ENCODE measurements around the gene MAS1. TPM values are rescaled to one million over a fixed set of nuclear protein-coding genes. Genes with fewer than 3 reads are reported as not detected.

MAS1 gene
- total and polyA plus RNA-seq, 2 experiments from 2014 or later: not detected

DNA sequence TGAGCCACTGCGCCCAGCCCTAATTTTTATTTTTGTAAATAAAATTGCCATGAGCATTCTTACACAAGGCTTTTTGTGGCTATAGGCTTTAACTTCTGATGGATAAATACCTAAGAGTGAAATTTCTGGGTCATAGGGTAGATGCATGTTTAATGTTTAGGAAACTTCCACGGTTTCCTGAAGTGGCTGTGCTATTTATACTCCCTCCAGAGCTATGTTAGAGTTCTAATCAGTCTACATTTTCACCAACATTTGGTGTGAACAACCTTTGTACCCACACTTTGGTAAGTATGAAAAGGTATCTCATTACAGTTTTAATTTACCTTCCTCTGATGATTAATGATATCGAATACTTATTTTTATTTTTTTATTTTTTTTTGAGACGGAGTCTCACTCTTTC is 6.1 kb upstream of the MAS1 start:
- Histone ChIP-seq H2AFZ (no peak overlapping the region), H3K36me3 (ENCODE audit: low read depth) (no peaks in the 10 kb centered on the region), H3K27ac (no peak overlapping the region), H3K9me3 (ENCODE audit: low read depth) (no peaks in the 10 kb centered on the region), H4K20me1 (ENCODE audit: insufficient read depth) (no peaks in the 10 kb centered on the region), H3K4me3 (no peak overlapping the region), H3K9ac (no peak overlapping the region), H3K4me2 (ENCODE audit: unreplicated experiment) (no peak overlapping the region), H3K27me3 (replicated peaks; ENCODE audit: insufficient read depth) (peaks cover 8% of the 10 kb centered on the region; the same call in 1 of the 2 replicates), H3K79me2 (ENCODE audit: insufficient read depth) (no peaks in the 10 kb centered on the region), H3K4me1 (ENCODE audit: insufficient read depth) (no peaks in the 10 kb centered on the region), H3F3A (ENCODE audit: insufficient read depth) (no peaks in the 10 kb centered on the region), H3K9me2 (ENCODE audit: insufficient read depth) (no peaks in the 10 kb centered on the region)
- TF ChIP-seq EZH2 (IDR thresholded peaks at IDR 0.05; ENCODE audit: insufficient read depth, poor library complexity, severe bottlenecking) (no peak), EZH2phosphoT487 (IDR thresholded peaks at IDR 0.05; ENCODE audit: insufficient read depth, low read depth) (no peak)
- DNase-seq: no peak
- in situ Hi-C loops (cut with MboI): no loop called here
- WGBS, 2 experiments (ENCODE audit: low coverage in 1 of 2, low lambda C conversion rate in 2 of 2, missing lambda C conversion rate in 2 of 2): 71 to 78% methylated on average over 4 of the region's 4 CpGs

DNA sequence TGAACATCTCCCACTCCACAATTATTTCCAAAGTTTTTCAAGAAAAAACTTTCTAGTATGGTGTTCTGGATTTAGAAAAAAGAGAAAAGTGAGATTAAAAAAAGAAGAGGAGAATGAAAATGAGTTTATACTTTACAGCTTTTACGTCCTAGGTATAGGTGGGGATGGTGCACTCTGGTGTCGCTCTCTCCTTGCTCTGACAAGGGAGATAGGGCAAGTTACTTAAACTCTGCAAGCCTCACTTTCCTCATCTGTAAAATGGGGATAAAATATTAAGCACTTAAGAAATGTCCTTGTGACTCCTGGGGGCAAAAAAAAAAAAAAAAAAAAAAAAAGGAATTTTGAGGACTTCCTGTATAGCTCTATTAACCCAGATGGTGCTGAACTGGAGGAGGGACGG is 4.5 kb upstream of the MAS1 start:
- 70 to 85% methylated on average over 3 of the region's 3 CpGs for WGBS, 2 experiments (ENCODE audit: low coverage in 1 of 2, low lambda C conversion rate in 2 of 2, missing lambda C conversion rate in 2 of 2)
- Histone ChIP-seq H3K27ac (no peak overlapping the region), H3K27me3 (replicated peaks; ENCODE audit: insufficient read depth) (peaks cover 24% of the 10 kb centered on the region), H3K9ac (no peak overlapping the region), H3F3A (ENCODE audit: insufficient read depth) (no peaks in the 10 kb centered on the region), H2AFZ (no peak overlapping the region), H4K20me1 (ENCODE audit: insufficient read depth) (no peaks in the 10 kb centered on the region), H3K4me1 (ENCODE audit: insufficient read depth) (no peaks in the 10 kb centered on the region), H3K9me3 (ENCODE audit: low read depth) (no peaks in the 10 kb centered on the region), H3K9me2 (ENCODE audit: insufficient read depth) (no peaks in the 10 kb centered on the region), H3K4me3 (no peak overlapping the region), H3K79me2 (ENCODE audit: insufficient read depth) (no peaks in the 10 kb centered on the region), H3K36me3 (ENCODE audit: low read depth) (no peaks in the 10 kb centered on the region), H3K4me2 (ENCODE audit: unreplicated experiment) (no peak overlapping the region)
- no peak for TF ChIP-seq EZH2phosphoT487 (IDR thresholded peaks at IDR 0.05; ENCODE audit: insufficient read depth, low read depth)
- TF ChIP-seq EZH2 (IDR thresholded peaks at IDR 0.05; ENCODE audit: insufficient read depth, poor library complexity, severe bottlenecking): no peak
- no peak for DNase-seq
- in situ Hi-C loops (cut with MboI): no loop called here

- H3K9me3 ChIP-seq (ENCODE audit: low read depth): no peaks in the 10 kb centered on the region
- no peaks in the 10 kb centered on the region for H3K79me2 ChIP-seq (ENCODE audit: insufficient read depth)
- H3K9ac ChIP-seq: no peak overlapping the region
- no peak overlapping the region for H3K4me2 ChIP-seq (ENCODE audit: unreplicated experiment)
- no peak overlapping the region for H3K27ac ChIP-seq
- TF ChIP-seq EZH2 (IDR thresholded peaks at IDR 0.05; ENCODE audit: insufficient read depth, poor library complexity, severe bottlenecking): no peak
- no peak for TF ChIP-seq EZH2phosphoT487 (IDR thresholded peaks at IDR 0.05; ENCODE audit: insufficient read depth, low read depth)
- no peak overlapping the region for H2AFZ ChIP-seq
- 67 to 75% methylated on average over 7 of the region's 7 CpGs for WGBS, 2 experiments (ENCODE audit: low coverage in 1 of 2, low lambda C conversion rate in 2 of 2, missing lambda C conversion rate in 2 of 2)
- no peaks in the 10 kb centered on the region for H3F3A ChIP-seq (ENCODE audit: insufficient read depth)
- H3K36me3 ChIP-seq (ENCODE audit: low read depth): no peaks in the 10 kb centered on the region
- no peak overlapping the region for H3K4me3 ChIP-seq
- peaks cover 33% of the 10 kb centered on the region for H3K27me3 ChIP-seq (replicated peaks; ENCODE audit: insufficient read depth)
- in situ Hi-C loops (cut with MboI): no loop called here
- no peaks in the 10 kb centered on the region for H3K4me1 ChIP-seq (ENCODE audit: insufficient read depth)
- H4K20me1 ChIP-seq (ENCODE audit: insufficient read depth): no peaks in the 10 kb centered on the region
- H3K9me2 ChIP-seq (ENCODE audit: insufficient read depth): no peaks in the 10 kb centered on the region
- no peak for DNase-seq
These were observed 3.6 kb upstream of the MAS1 start for GRCh38 chr6:159887146-159887545.

DNA sequence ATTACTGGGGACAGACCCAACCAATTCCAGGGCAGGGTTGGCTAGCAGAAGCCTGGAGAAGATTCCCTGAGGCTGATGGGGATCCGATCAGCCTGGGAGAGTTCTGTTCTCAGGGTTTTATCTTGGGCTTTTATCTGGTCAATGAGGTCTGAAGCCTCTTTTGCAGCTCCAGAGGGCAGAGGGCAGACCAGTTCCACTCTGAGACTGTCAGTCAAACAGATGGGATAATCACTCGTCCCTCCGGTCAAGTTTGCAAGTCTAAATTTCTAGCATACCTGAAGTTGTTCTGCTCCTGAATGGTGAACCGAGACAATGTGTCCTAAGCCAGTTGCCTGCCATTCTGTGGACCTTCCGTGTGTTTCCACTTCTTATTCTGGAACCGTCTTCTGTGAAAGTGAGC is 3.0 kb upstream of the MAS1 start:
- 76 to 77% methylated on average over 6 of the region's 6 CpGs for WGBS, 2 experiments (ENCODE audit: low coverage in 1 of 2, low lambda C conversion rate in 2 of 2, missing lambda C conversion rate in 2 of 2)

DNA sequence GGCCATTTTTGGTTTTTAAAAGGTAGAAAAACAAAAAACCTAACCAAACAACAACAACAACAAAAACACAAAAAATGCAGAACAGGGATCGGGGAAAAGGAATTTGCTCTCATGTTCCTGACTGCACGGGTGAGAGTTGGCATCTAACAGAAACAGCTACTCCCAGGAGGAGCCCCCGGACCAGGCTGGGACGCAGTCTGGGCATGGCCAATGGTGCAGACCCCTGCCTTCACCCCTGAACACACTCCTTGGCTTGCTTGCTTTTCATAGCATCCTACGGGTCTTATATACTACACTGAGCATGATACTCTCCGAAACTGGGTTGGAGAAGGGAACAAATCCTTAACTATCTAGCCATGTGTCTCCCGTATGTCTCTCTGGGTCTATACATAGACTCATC is 587 bp upstream of the MAS1 start:
- no peak overlapping the region for H2AFZ ChIP-seq
- no peak overlapping the region for H3K27ac ChIP-seq
- no peaks in the 10 kb centered on the region for H3K9me2 ChIP-seq (ENCODE audit: insufficient read depth)
- no peaks in the 10 kb centered on the region for H3F3A ChIP-seq (ENCODE audit: insufficient read depth)
- no peak overlapping the region for H3K4me3 ChIP-seq
- H3K4me2 ChIP-seq (ENCODE audit: unreplicated experiment): no peak overlapping the region
- no peak overlapping the region for H3K9ac ChIP-seq
- H3K27me3 ChIP-seq (replicated peaks; ENCODE audit: insufficient read depth): peaks cover 50% of the 10 kb centered on the region
- no peak for TF ChIP-seq EZH2phosphoT487 (IDR thresholded peaks at IDR 0.05; ENCODE audit: insufficient read depth, low read depth)
- TF ChIP-seq EZH2 (IDR thresholded peaks at IDR 0.05; ENCODE audit: insufficient read depth, poor library complexity, severe bottlenecking): no peak
- H3K9me3 ChIP-seq (ENCODE audit: low read depth): no peaks in the 10 kb centered on the region
- H3K36me3 ChIP-seq (ENCODE audit: low read depth): no peaks in the 10 kb centered on the region
- 60 to 62% methylated on average over 7 of the region's 7 CpGs for WGBS, 2 experiments (ENCODE audit: low coverage in 1 of 2, low lambda C conversion rate in 2 of 2, missing lambda C conversion rate in 2 of 2)
- no peak for DNase-seq
- no peaks in the 10 kb centered on the region for H4K20me1 ChIP-seq (ENCODE audit: insufficient read depth)
- no peaks in the 10 kb centered on the region for H3K4me1 ChIP-seq (ENCODE audit: insufficient read depth)
- no peaks in the 10 kb centered on the region for H3K79me2 ChIP-seq (ENCODE audit: insufficient read depth)
- in situ Hi-C loops (cut with MboI): no loop called here

More for the DNA sequence above, 3.0 kb upstream of the MAS1 start:
- H4K20me1 ChIP-seq (ENCODE audit: insufficient read depth): no peaks in the 10 kb centered on the region
- no peaks in the 10 kb centered on the region for H3K79me2 ChIP-seq (ENCODE audit: insufficient read depth)
- no peak overlapping the region for H3K9ac ChIP-seq
- no peak overlapping the region for H3K4me2 ChIP-seq (ENCODE audit: unreplicated experiment)
- H3K27me3 ChIP-seq (replicated peaks; ENCODE audit: insufficient read depth): peaks cover 39% of the 10 kb centered on the region
- H3K36me3 ChIP-seq (ENCODE audit: low read depth): no peaks in the 10 kb centered on the region
- no peaks in the 10 kb centered on the region for H3K9me2 ChIP-seq (ENCODE audit: insufficient read depth)
- in situ Hi-C loops (cut with MboI): no loop called here
- no peaks in the 10 kb centered on the region for H3K4me1 ChIP-seq (ENCODE audit: insufficient read depth)
- TF ChIP-seq EZH2 (IDR thresholded peaks at IDR 0.05; ENCODE audit: insufficient read depth, poor library complexity, severe bottlenecking) (no peak), EZH2phosphoT487 (IDR thresholded peaks at IDR 0.05; ENCODE audit: insufficient read depth, low read depth) (no peak)
- no peaks in the 10 kb centered on the region for H3F3A ChIP-seq (ENCODE audit: insufficient read depth)
- no peak overlapping the region for H2AFZ ChIP-seq
- H3K27ac ChIP-seq: no peak overlapping the region
- DNase-seq: no peak
- no peaks in the 10 kb centered on the region for H3K9me3 ChIP-seq (ENCODE audit: low read depth)
- H3K4me3 ChIP-seq: no peak overlapping the region

Measured in GM23248 (cell line).